ENCODE measurements around the gene MARF1. TPM values are rescaled to one million over a fixed set of nuclear protein-coding genes. Genes with fewer than 3 reads are reported as not detected.

The MARF1 gene
- total RNA-seq, 1 experiment from 2014 or later, result 59.4 TPM

GRCh38 chr16:15553313-15554088, 89.5 kb downstream of the MARF1 start (continued):
- TF ChIP-seq MAX (IDR thresholded peaks at IDR 0.05), result no peak
- TF ChIP-seq POLR2A (IDR thresholded peaks at IDR 0.05; ENCODE audit: borderline replicate concordance, extremely low read depth, insufficient read depth, insufficient read length), result no peak
- no peak for TF ChIP-seq EGR1 (IDR thresholded peaks at IDR 0.05; ENCODE audit: low read depth)
- TF ChIP-seq FOSL1 (IDR thresholded peaks at IDR 0.05; ENCODE audit: low read depth), result no peak
- no peak for TF ChIP-seq CTCF (IDR thresholded peaks at IDR 0.05 in 2 of 3, conservative IDR thresholded peaks at IDR 0.05 in 1 of 3; ENCODE audit: borderline replicate concordance in 1 of 3, insufficient read depth in 1 of 3, low read depth in 2 of 3, low read length in 2 of 3)
- no peak for TF ChIP-seq SRF (IDR thresholded peaks at IDR 0.05; ENCODE audit: low read depth)

GRCh38 chr16:15552507-15552906, 90.4 kb downstream of the MARF1 start:
- peaks cover 11 to 51% of the 10 kb centered on the region in 2 experiments for H3K4me1 ChIP-seq (ENCODE audit: control insufficient read depth in 1 of 2, insufficient read depth in 2 of 2, low read length in 2 of 2)
- intact Hi-C loops (cut with micrococcal nuclease), result no loop called here
- ATAC-seq (no peak), DNase-seq (ENCODE audit: low read depth, low spot score) (no peak)
- H3K27me3 ChIP-seq (ENCODE audit: insufficient read depth, low read length), result no peaks in the 10 kb centered on the region
- H3K4me3 ChIP-seq (replicated peaks in 1 of 2; ENCODE audit: low read depth in 1 of 2, low read length in 2 of 2), result no peak overlapping the region
- no peak overlapping the region for H3K9ac ChIP-seq (ENCODE audit: low read length)
- H3K9me2 ChIP-seq (ENCODE audit: insufficient read depth), result no peaks in the 10 kb centered on the region
- BruUV-seq (replicated peaks), result no TSS peak
- H4K20me1 ChIP-seq (ENCODE audit: insufficient read depth), result no peaks in the 10 kb centered on the region
- TF ChIP-seq MAX (IDR thresholded peaks at IDR 0.05), result no peak
- no peak for TF ChIP-seq REST (IDR thresholded peaks at IDR 0.05; ENCODE audit: low read depth)
- TF ChIP-seq RAD21 (IDR thresholded peaks at IDR 0.05; ENCODE audit: low read depth), result no peak
- no peak for TF ChIP-seq ZNF274 (IDR thresholded peaks at IDR 0.05; ENCODE audit: low read depth, low read length)
- TF ChIP-seq TCF7L2 (IDR thresholded peaks at IDR 0.05; ENCODE audit: borderline replicate concordance, extremely low read depth, insufficient read depth, insufficient read length), result no peak
- no peak for TF ChIP-seq YY1 (IDR thresholded peaks at IDR 0.05; ENCODE audit: extremely low read depth, insufficient replicate concordance, low read depth, low read length)
- TF ChIP-seq EZH2phosphoT487 (IDR thresholded peaks at IDR 0.05; ENCODE audit: borderline replicate concordance), result no peak
- no peak for TF ChIP-seq SRF (IDR thresholded peaks at IDR 0.05; ENCODE audit: low read depth)
- TF ChIP-seq JUND (IDR thresholded peaks at IDR 0.05), result no peak
- no peak for TF ChIP-seq ELF1 (IDR thresholded peaks at IDR 0.05; ENCODE audit: borderline replicate concordance, low read depth)
- CTCF ChIA-PET, result no interaction called here
- RAD21 ChIA-PET (ENCODE audit: low non-redundant PET in 1 of 2, low total read pairs in 2 of 2, uncharacterized antibody in 2 of 2, unreplicated experiment in 2 of 2), result interaction anchor here in 1 of 2 experiments (0.7 kb wide), 1 partner anchor 8 kb away, joined by 3 read pairs; no protein-coding TSS in a partner anchor
- no peak overlapping the region for H2AFZ ChIP-seq (ENCODE audit: low read depth, low read length, poor library complexity, severe bottlenecking)
- H3K27ac ChIP-seq (ENCODE audit: low read depth, low read length), result no peak overlapping the region
- no peaks in the 10 kb centered on the region for H3K79me2 ChIP-seq (ENCODE audit: insufficient read depth, low read length)
- POLR2A ChIA-PET, result interaction anchor here (1.6 kb wide), 1 partner anchor 11 kb away, joined by 3 read pairs; no protein-coding TSS in a partner anchor
- H3K9me3 ChIP-seq (ENCODE audit: control insufficient read depth in 1 of 2, insufficient read depth in 1 of 2, low read depth in 1 of 2, low read length in 2 of 2), result no peaks in the 10 kb centered on the region
- H3K36me3 ChIP-seq (ENCODE audit: control insufficient read depth in 1 of 2, insufficient read depth in 2 of 2, low read length in 2 of 2), result no peaks in the 10 kb centered on the region
- no peak overlapping the region for H3K4me2 ChIP-seq (ENCODE audit: low read length)

All from HCT116 (cell line).